NCI-H1436 (cell line): Measurements from ENCODE around the gene IGF2BP2.
"Not testable (repeated sequence)": the region's sequence is repeated elsewhere in the genome, so short reads cannot be mapped to it uniquely, and the experiment has no call there.

Source experiments
- DNase-seq: peaks from one replicate; lab custom pipeline; 2025; lab: John Stamatoyannopoulos, UW

IGF2BP2 gene

DNA sequence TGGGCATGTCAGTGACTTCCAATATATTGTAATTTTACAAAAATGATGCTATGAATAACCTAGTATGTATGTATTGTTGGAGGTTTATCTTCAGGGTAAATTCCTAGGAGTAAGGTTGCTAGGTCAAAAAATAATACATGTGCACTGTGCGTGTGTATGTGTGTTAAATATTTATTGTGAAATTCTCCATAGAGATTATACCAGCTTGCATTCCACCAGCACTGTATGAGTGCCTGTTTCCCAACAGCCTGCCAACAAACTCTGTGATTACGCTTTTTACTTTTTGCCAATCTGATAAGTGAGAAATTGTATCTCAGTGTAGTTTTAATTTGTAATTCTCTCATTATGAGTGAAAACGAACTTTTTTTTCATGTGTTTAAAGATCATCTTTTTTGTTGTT lies 12.6 kb upstream of the IGF2BP2 start:
- no peak for DNase-seq

DNA sequence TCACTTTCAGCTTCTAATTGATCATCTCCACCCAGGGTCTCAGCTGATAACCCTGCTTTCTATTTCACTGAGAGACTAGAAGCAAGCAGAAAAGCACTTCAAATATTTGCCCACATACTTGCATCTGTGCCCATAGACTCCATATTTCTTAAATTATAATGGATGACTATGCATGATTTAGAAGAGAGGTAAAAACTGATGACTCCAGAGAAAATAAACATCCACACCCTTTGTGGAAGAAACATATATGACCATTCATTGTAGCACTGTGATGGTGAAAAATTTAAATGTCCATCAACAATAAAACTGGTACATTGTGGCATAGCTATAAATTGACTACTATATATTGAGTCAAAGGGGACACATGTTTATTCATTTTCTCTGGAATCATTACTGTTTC lies 7.1 kb upstream of the IGF2BP2 start:
- no peak for DNase-seq

DNA sequence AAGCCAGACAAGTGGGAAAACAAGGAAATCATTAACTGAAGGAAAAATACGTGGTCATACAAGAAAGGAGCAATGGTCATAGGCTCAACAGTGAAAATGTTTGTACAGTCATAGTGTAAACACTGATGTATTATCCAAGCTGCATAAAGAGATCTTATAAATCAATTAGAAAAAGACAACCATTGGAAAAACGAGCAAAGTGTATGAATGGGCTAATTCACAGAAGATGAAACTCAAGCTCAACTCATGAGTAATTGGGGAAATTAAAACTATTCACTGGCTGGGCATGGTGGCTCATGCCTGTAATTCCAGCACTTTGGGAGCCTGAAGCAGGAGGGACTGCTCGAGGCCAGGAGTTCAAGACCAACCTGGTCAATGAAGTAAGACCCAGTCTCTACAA lies 6.4 kb upstream of the IGF2BP2 start:
- DNase-seq, result no peak

DNA sequence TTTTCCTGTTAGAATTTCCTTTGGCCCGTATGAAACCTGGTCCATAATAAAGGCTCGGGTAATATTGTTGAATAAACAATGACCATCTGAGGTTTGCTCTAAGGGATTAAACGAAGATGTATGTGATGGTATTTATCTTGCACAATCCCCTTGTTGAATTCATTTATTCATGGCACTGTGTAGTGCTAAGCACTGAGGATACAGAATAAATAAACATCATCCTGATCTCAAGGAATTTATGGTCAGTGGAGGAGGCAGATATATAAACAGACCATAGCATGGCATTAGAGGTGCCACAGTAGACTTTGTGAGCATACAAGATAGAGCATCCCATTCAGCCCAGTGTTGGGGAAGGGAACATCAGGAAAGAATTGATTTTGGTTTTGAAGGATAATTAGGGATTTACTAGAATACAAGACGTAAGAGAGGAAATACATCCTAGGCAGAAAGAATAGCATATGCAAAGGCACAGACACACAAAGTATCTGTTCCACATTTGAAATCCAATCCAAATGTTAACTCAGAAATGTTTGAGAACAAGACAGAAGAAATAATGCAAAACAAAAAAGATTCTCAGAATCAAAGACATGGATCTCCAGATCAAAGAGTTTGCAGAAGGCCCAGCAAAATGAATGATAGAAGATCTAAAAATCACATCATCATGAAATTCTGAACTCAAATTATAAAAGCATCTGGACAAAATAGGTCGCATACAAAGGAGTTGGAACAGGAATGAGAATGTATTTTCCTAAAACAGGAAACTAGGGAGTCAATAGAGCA lies 5.4 kb upstream of the IGF2BP2 start:
- DNase-seq, result no peak

DNA sequence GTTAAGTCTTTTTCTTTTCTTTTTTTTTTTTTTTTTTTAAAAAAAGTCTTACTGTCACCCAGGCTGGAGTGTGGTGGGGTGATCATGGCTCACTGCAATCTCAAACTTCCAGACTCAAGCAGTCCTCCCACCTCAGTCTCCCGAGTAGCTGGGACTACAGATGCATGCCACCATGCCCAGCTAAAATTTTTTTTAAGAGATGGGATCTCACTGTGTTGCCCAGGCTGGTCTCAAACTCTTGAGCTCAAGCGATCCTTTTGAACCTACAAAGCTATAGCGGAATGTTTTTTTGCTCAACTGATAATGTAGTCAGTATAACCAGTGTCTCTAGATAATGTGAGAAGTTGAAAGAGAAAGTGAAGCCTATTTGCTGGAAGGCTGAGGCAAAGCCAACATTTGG lies 3.9 kb upstream of the IGF2BP2 start:
- no peak for DNase-seq

DNA sequence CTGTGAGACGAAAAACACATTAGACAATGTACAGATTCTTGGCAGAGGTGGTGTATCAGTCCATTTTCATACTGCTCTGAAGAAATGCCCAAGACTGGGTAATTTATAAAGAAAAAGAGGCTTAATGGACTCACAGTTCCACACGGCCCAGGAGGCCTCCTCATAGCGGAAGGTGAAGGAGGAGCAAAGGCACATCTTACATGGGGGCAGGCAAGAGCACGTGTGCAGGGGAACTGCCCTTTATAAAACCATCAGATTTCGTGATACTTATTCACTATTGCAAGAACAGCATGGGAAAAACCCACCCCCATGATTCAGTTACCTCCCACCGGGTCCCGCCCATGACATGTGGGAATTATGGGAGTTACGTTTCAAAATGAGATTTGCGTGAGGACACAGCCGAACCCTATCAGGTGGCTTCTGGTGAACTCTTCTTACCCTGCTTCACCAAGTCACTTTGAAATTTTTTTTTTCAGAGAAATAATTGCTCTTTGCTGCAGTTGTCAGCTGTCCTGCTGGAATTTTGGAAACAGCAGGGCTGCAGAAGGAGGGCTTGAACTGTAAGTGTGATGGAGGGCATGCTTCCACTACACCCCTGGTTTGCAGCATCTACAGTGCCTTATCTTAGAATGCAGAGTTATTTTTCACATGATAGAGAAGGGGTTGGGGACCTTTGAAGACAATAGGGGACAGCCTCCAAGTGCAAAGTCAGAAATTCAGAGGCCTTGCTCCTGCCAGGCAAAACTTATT lies 2.9 kb upstream of the IGF2BP2 start:
- no peak for DNase-seq

DNA sequence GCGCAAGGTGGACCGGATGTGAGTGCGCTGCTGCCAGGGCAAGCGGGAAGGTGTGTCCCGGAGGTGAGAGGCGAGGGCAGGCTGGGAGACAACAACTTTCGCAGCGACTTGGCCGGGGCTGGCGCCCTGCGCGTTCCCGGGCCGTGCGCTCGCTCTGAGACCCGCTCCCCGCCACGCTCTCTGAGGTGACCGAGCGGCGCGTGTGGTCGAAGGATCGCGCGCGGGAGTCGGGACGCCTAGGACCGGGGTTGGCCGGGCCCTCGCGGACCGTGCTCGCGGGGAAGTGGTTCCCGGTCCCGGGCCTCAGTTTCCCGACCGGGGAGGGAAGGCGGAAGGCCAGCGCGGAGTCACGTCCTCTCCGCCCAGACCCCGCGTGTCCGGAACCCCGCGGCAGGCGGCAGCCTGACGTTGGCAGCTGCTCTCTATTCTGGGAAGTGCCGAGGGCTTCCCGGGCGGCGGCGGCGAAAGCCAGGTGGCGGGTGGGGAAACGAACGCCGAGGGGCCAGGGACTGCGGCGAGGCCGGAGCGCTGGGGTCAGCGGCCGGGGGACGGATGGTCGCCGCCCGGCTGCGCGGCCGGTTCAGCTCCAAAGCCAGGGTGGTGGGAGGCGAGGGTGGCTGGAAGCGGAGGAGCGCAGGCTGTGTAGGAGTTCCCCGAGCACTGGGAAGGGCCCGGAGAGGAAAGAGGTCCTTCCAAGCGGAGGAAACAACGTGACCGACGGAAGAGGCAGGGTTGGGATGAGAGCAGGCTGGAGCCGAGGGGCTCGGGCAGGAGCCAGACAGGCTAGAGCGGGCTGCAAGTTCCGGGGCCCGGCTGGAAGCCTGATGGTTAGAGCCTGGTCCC lies 1.0 kb upstream of the IGF2BP2 start:
- DNase-seq, result no peak

DNA sequence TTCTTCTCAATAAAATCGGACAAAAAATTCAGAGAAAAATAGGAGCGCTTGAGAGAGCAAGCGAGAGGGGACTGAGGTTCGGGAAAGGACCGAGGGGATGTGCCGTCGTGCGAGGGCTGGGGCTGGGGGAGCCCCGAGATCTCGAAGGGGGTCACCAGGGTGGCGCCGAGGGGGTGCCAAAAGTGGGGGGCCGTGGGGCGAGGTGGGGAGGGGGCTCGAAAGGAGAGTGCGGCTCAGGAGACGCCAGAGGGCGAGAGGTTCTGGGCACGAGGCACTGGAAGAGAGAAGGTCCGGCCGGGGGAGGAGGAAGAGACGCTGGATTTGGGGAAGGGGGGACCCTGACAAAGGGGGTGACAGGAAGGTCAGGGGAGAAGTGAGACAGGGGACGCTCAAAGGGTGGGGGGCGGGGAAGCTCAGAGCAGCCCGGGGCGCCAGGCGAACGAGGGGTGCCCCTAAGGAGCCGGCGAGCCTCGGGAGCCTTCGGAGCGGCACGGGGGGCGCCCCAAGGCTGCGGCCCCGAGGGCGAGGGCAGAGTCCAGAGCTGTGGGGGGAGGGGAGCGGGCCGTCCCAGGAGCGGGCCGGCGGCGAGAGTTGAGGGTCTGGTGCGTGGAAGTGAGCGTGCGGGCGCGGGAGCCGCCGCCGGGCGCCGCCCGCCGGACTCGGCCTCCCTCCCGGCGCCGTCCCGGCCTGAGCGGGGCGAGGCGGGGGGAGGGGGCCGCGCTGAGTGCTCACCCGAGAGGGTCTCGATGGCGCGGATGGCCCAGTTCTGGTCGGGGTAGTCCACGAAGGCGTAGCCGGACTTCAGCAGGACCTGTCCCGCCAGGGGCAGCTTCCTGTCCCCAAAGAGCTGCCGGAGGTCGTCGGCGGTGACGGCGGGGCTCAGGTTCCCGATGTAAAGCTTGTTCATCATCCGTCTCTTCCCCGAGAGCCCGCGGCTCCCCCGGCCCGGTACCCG lies 514 bp downstream of the IGF2BP2 start:
- DNase-seq, result no peak

DNA sequence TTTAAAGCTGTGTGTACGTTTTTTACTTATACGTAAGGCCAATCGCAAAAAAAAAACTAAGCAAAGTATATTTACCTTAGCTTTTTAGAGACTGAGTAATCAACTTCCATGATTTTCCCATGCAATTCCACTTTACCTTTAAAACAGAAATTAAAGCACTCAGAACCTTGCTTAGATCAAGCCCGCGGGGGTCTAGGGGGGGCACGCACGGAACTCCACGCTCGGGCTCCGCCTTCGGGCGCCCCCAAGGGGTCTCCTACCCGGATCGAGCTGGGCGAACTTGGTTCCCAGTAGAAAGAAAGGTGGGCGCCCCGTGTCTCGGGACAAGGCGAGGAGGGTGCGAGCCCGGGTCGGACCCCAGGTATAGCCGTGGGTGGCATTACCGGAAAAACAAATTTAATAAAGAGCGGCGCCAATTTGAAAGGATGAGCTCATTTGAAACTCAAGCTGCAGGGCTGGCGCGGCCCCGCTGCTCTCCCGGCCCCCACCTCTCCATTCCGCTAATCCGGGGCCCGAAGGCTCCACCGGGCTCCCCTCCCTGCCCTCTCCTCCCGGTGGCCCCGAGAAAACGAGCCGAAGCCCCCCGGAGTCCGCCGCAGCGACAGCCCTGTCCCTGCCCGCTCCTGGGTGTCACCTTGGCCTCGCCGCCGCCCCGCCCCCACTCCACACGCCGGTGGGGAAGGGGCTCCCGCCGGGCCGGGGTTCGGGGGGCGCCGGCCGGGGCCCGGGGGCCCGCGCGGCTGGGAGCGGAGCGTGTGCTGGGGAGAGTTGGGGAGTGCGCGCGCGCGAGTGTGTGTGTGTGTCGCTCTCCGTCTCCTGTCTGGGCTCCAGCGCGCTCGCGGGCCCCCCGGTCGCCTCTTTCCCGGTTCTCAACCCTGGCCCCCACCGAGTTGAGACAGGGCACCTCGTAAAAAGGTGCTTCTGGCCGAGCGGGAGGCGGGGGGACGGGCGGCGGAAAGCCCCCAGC lies 1.5 kb downstream of the IGF2BP2 start:
- DNase-seq, result no peak

DNA sequence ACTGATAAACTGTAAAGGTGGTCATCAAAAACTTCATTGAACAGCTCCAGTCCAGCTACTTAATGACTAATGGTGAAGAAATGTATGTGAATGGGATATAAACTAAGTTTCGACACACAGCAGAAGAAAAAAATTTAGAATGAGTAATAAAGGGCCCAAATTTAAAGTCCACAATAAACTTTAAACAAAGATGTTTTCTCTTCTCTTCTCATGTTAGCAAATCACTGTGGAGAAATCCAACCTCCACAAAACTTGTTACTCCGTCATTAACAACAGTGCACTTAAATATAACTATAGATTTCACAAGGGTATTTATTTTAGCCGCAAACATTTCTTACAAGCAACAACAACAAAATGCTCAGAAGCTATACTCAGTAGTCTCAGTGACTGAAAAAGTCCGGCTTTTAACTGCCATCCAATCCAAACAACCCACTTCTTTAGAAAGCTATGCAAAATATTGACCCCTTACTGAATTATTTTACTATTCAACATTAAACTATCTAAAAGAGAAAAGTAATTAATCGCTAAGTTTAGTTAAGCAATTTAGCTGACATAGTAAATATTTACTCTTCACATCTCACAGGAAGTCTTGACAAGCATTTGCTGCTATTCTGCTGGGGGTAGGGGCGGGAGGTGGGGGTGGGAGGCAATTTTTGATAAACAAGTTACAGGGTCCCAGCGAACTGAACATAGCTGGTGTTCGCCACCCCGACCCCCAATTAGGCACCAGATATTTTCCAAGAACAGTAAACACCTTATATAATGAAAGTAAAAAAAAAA lies 2.4 kb downstream of the IGF2BP2 start:
- DNase-seq, result no peak

DNA sequence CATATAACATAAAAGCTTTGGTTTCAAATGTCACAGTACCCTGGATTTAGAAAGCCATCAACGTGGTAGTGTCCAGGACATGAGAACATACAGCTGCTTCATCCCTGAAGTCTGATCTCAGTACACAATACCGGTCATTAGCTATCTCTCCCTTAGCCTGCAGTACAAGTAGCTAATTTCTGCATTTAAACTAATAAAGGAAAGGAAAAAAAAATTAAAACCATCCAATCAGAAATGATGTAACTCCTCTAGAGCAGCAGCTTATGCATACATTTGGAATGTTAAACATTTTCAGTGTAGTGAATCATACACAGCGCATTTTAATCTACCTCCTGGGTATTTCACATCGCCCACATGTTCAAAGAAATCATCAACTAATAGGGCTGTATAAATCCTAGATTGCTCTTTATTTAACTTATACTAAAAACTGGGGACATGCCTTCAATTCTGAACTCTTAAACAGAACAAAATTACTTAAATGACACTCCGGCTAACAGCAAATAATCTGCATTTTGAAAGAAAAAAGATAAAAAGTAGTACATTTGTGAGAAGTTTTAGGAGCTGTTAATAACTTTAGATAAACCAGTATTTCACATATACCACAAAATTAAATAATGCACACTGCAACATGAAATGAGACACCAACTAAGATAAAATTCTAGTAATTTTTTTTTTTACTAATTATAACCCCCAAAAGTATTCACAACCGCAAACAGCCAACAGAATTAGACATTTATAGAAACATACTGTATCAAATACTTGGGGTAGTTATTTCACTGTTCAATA lies 3.7 kb downstream of the IGF2BP2 start:
- no peak for DNase-seq

DNA sequence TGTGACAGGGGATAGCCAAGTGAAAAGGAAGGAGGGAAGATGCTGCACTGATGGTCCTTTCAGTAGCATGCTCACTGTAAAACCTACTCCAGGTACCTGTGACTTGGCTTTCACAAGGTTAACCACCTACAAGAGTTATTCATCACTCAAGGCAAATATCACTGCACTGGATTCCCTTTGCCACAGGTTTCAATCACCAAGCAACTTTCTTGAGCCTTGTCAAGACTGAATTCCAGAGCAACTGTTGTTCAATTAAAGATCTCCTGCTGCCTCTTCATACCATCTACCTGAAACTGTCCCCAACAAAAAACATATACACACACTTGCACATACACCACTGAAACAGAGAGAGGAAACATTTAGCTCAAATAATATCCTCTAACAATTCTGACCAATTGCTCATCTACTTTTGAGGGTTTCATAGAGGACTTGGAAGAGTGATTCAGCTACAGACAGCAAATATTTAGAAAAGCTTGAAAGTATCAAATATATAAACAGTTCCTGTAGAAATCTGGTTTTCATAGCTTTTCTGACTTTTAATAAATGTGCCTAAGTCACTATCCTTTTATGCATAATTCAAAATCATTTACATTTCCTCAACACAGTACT lies 6.5 kb downstream of the IGF2BP2 start:
- DNase-seq, result no peak

DNA sequence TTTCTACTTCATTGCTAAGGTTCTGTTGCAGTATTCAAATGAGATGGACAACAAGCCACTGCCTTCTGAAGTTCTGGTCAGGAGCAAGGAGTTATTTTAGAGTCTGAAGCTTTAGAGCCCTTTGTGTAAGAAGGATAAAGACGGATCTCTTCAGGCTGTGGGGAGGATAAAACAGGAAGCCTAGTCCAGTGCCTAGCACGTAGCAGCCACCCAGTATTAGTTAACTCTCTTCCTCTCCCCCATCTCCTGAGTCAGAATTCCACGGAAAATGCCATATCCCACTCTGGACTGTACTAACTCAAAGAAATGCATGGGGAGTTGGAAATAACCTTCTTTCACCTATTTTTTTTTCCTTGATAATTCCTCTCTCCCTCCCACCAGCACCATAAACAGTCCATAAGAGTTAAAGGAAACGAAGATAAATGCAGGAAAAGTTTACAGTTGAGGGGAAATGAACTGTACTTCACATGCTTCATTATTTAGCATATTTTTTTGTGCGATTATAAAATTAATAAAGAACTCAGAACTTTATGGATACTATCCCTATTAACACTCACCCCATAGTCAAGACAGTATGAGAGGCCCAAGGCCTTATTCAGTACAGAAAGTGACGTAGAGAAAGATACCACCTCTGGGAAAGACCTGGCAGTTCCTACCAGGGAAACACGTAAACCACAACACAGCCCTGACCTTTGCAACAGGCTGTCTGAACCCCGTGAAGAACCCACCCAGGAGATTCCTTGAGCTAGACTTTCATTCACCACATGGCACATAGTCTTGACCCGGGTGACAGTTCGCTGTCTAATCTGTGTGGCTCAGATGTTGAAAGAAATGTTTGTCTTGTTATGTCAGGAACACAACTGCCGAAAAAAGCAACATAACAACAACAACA lies 9.2 kb downstream of the IGF2BP2 start:
- no peak for DNase-seq

DNA sequence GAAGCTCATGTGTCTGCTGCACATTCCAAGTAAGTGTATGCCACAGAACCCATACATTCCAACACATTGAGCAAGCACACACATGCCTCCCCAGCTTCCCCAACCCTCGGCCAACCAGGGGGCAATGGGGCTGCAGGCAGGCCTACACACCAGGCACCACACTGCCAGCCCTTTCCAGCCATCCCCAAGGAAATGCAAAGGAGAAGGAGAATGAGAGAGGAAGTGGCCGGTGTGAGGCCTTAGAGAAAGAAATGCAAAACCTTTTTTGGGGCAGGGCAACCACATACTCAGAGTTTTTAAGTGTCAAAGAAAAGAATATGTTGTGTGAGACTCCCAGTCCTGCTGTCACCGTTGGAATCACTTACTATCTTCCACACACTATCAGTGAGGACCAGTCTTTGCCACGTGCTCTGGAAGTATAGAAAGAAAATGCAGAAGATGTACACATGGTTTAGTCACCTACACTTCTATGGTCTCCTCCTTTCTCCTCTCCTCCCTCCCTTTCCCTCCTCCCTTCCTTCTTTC lies 11.1 kb downstream of the IGF2BP2 start:
- no peak for DNase-seq

DNA sequence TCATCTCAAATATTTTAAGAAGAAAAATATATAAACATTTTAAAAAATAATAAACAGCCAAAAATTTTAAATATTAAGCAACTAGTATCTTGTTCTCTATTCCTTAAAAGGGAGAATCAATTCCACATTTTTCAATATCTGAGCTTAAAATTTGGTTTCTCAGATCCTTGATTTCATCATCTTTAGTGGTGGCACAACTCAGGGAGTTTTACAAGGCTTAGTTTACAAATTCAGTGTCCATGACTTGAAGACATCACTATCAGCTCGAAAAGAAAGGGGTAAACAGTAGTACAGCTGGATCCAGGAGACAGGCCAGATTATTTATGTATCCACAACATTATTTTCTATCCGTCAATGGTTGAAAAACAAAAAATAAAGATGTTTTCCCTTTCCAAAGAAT lies 11.6 kb downstream of the IGF2BP2 start:
- no peak for DNase-seq

DNA sequence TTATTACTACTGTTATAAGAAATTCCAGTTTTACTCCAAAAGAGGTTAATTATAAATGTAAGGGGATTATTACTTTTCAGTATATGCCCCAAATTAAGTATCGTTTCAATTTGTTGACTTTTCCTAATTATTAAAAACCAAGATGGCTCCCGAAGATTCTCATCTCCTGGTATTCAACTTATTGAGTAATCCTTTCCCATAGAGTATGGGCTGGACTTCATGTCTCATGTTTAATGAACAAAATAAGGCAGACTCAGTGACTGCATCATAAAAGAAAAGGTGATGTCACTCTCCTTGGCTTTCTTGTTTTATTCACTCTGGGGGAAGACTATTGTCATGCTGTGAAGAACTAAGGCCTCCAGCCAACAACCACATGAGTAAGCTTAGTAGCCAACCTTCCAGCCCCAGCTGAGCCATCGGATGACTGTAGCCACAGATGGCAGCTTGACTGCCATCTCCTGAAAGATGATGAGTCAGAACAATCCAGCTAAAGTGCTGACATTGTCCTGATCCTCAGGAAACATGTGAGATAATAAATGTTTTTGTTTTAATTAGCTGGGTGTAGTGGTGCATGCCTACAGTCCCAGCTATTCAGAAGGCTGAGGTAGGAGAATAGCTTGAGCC lies 17.3 kb downstream of the IGF2BP2 start:
- DNase-seq, result no peak

DNA sequence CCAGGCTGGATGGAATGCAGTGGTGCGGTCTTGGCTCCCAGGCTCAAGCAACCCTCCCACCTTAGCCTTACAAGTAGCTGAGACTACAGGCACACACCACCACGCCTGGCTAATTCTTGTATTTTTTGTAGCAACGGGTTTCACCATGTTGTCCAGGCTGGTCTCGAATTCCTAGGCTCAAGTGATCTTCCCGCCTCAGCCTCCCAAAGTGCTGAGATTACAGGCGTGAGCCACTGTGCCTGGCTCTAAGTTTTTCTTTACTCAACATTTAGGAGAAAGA lies 26.1 kb downstream of the IGF2BP2 start:
- DNase-seq, result not testable (repeated sequence)
